CD4-positive, alpha-beta T cell treated with Interleukin-15 for 1 hour (primary cell): Measurements from ENCODE around the gene NPW.
A peak's percentile ranks its signal among the peaks of the same experiment; 100 is the strongest.
"Not testable (repeated sequence)": the region's sequence is repeated elsewhere in the genome, so short reads cannot be mapped to it uniquely, and the experiment has no call there.

ENCODE experiments used
- DNase-seq: peaks from one replicate; pipeline ENCODE4 v3.0.0-alpha.2; 2020

The NPW gene

DNA sequence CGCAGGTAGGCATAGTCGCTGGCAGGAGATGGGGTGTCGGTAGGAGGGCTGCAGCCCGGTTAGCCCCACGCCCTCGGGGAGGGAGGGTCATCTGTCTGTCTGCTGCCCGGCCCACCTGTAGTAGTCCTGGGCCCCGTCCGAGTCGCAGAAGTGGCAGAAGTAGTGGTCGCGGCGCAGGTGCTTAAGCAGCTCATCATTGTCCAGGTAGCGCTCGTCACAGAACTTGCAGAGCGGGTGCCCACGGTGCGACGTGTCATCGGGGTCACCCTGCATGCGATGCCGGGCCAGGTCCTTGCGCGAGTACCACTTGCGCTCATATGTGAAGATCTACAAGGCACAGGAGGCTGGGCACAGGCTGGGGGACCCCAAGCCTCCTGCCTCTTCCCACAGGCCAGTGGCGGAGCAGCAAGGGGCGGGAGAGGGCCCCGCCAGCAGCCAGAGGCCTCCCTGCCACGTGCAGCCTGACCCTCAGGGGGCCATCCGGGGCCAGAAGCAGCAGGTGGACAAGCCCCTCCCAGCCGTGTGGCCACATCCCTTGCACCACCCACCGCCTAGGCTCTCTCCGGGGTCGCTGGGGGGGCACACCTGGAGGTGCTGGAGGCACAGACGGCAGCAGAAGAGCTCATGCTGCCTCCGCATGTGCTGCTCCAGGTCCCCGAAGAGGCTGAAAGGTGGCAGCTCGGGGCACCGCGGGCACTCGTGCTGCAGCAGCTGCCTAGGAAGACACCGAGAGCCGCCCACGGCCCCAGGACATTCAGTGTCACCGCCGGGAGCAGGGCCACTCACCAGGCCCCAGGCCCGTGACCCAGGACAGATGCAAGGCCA is 17.0 kb upstream of the NPW start:
- DNase-seq, result no peak

- no peak for DNase-seq
Measured at GRCh38 chr16:2003231-2003826, 16.3 kb upstream of the NPW start.

DNA sequence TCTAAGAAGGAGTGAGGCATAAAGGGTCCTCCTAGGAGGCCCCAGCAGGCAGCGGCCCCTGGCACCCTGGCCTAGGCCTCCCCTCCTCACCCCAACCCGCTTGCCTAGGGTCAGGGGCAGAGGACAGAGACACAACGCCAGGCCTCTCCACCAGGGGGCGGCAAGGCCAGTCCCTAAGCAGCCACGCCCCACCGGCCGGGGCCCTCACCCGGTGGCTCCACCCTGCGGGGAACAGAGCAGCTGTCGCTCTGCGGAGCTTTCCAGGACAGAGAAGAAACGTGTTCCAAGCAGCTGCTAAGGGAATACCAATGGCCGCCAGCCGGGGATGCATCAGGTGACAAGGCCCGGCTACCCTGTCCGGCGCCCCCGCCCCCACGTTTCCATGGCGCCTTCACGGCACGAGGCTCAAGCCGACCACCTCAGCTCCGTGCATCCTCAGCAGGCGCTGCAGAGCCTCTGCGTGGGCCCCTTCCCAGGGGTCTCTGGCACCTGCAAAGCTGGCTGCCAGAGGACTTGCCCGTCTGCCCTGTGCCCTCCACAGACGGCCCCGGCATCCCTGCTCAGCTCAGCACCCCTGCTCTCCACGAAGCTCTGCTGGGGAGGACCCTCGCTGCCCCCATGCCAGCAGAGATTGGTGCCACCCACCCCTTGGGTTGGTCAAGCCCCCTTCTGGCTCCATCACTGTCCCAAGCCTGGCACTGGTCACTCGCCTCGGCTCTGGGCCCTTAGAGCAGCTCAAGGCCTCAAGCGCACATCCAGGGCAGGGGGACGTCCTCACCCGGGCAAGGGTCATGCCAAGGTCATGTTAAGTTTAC is 15.6 kb upstream of the NPW start:
- DNase-seq, result peak; percentile 85

DNA sequence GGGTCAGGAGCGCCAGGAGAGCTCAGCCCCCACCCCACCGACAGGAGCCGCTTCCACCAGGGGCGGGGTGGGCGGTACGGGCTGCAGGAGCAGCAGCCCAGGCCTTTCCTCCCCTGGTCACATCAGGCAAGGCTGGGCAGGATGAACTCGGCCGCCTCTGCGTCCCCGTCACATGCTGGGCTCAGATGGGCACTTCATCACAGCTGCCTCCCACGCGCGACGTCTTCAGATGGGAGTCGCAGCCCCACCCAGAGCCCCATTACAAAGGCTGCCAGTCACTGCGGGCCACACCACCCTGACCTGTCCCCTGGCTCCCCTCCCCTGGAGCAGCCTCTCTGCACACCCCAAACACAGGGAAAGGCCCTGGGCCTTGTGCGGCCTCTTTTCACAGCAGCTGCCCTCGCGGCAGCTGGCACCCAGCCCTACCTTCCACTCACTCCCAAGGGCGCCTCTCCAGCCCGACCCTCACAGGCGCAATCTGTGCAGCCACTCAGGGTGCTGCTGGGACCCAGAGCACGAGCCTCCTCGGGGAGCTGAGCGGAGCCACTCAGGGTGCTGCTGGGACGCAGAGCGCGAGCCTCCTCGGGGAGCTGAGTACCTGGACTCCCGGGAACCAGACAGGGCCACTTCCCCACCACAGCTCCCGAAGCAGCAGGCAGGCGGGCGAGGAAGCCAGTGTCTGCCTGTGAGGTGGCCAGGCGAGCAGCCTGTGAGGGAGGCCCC is 14.6 kb upstream of the NPW start:
- DNase-seq, result no peak

- peak; percentile 38 for DNase-seq
Measured at GRCh38 chr16:2005646-2006045, 13.9 kb upstream of the NPW start.

DNA sequence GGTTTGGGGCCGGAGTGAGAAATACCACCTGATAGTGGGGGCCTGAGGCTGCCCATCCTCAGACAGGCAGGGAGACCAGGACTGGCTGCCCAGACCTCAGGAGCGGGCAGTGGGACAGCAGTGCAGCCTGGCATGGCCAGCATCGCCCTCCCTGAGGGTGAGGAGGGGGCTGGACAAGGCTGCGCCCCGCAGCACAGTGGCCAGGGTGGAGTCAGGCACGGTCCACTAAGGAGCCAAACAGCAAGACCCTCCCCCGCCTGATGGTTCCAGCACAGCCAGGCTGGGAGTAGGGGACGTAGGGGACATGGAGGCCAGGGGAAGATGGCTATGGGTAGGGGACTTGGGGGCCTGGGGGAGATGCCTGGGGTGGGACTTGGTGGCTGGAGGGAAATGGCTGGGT is 13.3 kb upstream of the NPW start:
- no peak for DNase-seq

DNA sequence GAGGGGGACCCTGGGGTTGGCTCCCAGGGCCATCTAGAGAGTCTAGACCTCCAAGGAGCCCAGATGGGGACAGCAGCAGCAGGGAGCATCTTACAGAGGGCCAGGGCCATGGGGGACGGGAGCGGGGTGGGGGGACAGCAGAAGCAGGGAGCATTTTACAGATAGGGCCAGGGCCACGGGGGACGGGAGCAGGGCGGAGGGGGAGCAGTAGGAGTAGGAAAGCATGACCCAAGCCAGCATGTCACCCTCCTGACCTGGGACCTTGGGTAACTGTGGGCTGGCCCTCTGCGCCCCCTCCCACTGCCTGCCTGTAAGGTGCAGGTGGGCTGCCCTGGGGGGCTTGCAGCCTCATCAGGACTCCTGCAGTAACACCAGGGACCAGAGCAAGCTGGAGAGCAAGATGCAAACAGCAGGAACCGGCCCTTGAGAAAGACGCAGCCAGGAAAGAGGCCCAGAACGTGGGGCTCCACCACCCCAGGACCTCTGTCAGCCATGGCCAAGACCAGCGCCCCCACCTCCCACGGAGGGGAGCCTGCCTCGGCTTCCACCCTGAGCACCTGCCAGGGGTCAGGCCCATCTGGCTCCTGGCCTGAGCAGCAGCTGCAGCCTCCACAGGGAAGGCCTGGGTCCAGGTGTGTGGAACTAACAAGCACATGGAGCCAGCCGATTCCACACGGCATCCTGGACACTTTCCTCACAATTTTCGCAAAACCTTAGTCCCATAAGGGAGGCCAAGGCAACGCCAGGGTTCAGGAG is 12.3 kb upstream of the NPW start:
- DNase-seq, result no peak

- DNase-seq, result no peak
Measured at GRCh38 chr16:2008009-2008526, 11.5 kb upstream of the NPW start.

DNA sequence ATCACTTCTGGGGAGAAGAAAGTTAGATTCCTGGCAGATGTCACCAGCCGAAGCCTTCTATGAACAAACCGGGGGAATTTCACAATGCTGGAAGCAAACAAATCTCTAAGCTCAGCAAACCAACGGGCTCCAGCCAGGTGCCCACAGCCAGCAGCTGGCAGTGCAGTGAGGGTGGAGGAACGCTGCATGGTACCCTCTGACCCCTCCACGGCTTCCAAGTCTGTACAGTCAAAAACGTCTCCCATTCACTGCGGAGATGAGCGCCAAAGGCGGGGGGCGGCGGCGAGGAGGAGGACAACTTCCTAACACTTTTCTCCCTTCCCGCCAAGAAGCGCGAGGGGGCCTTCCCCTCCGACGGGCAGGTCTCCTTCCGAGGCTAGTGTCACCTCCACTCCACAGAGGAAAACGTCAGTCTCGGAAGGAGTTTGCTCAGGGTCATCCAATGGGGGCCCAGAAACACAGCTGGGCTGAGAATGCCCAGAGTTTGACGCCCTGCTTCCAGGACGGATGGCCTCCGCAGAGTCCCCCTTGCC is 10.9 kb upstream of the NPW start:
- no peak for DNase-seq

DNA sequence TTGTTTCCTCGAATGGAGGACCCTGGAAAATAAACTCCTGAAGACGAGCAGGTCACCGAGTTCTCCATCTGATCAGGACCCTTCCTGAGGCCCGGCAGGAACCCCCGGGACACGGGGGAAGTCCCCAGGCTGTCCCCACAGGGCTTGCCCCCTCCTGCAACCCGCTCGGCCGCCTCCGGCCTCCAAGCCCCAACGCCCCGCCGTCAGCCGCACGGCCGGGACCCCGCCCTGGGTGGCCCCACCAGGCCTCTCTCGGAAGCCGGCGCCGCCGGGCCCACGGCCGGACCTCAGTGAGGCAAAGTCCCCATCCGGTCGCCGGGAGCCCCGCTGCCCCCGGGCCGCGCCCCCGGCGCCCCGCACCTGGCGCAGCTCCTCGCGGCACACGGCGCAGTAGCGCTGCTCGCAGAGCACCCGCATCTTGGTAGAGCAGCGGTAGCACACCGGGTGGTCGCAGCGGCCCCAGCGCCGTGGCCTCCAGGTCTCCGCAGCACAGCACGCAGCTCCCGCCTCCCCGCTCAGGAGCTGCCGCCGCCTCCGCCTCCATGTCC is 10.3 kb upstream of the NPW start:
- no peak for DNase-seq

DNA sequence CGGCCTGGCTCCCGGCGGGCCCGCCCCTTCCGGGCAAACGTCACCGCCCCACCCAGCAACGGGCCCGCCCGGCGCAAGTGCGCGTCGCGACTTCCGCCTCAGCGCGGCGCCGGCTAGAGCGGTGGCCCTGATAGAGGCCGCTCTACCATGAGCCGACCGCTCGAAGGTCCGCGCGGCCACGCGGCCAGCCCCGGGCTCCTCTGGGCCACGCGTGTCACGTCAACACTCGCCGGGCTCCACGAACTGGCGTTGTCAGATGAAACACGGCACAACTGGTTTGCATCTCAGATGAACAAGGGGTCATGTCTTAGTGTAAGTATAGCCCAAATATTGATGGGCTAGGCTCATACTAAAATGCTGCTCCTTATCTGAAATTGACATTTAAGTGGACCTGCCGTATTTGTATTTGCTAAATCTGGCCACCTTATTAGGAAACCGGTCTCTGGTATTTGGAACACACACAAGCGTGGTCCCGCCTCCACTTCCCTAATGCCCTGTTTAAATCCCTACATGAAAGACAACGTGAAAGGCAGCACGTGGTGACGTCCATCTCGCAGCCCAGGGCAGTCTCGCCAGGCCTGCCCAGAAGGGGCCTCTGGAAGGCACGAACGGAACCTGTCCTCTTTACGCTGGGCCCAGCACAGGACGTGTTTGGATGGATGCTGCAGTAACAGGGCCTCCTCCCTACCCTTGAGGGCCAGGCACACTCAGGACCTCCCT is 9.6 kb upstream of the NPW start, which contains the start of gene ZNF598:
Gene ZNF598, minus strand, starts transcription at position 31 of the 720 bp plus-strand sequence.
- peak; percentile 84 for DNase-seq

DNA sequence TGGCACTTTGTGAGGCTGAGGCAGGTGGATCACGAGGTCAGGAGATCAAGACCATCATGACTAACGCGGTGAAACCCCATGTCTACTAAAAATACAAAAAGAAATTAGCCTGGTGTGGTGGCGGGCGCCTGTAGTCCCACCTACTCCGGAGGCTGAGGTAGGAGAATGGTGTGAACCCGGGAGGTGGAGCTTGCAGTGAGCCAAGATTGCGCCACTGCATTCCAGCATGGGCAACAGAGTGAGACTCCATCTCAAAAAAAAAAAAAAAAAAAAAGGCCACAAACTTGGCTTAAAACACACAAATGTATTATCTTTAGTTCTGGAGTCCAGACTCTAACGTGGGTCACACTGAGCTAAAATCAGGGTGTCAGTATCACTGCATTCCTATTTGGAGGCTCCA is 7.9 kb upstream of the NPW start:
- not testable (repeated sequence) for DNase-seq

- DNase-seq, result no peak
Measured at GRCh38 chr16:2013527-2013926, 6.1 kb upstream of the NPW start.

DNA sequence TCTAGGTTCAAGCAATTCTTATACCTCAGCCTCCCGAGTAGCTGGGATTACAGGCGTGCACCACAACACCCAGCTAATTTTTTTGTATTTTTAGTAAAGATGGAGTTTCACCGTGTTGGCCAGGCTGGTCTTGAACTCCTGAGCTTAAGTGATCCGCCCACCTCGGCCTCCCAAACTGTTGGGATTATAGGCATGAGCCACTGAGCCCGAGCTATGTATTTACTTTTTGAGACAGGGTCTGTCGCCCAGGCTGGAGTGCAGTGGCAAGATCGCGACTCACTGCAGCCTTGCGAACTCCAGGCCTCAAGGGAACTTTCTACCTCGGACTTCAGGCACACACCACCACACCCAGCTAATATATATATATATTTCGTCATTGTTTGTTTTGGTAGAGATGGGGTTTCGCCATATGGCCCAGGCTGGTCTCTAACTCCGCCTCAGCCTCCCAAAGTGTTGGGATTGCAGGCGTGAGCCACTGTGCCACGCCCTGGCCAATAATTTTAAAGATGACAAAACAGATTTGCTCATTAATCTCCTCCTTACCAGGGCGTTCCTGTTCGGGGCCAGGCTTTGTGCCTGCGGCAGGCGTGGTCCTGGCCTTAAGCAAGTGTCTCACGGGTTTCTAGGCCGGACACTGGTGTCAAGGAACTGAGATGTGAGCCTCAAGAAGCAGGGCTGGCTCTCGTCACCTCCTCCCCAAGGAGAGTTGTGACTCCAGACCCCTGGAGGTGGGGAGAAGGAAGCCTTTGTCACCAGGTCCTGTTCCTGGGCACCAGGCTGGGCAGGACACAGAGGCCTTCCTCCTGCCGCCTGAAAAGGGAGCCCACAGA is 4.3 kb upstream of the NPW start:
- DNase-seq, result peak; percentile 63

DNA sequence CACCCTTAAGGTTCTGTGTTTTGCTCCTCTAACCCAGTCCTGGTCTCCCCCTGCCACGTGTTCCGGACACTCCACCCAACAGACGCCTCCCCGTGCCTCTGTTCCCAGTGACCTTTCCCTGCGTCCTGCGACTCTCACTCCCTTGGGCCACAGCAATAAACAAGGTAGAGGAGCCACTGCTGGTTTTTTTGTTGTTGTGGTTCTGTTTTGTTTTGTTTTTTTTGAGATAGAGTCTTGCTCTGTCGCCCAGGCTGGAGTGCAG is 3.7 kb upstream of the NPW start:
- no peak for DNase-seq

- no peak for DNase-seq
Measured at GRCh38 chr16:2016407-2016922, 3.1 kb upstream of the NPW start.

- DNase-seq, result no peak
Measured at GRCh38 chr16:2019921-2020831, 591 bp downstream of the NPW start.

GRCh38 chr16:2022723-2023091 is 3.1 kb downstream of the NPW start:
- no peak for DNase-seq
